Esophagus muscularis mucosa (tissue), 4 donors: ENCODE results near the gene CWH43. TPM values are rescaled to one million over a fixed set of nuclear protein-coding genes. Genes with fewer than 3 reads are reported as not detected.
"Not testable (repeated sequence)": the region's sequence is repeated elsewhere in the genome, so short reads cannot be mapped to it uniquely, and the experiment has no call there.

ENCODE experiments used
- DNase-seq: peaks from one replicate; pipeline ENCODE4 v3.0.0-alpha.2; 2017; ENCODE audit errors: extremely low spot score
- H3K27ac ChIP-seq, 4 donors: fragments of 200-600 bp; sonication (generic); replicated peaks in 1 of 4; 1 replicate in 3 of 4; 2 replicates in 1 of 4; pipeline ENCODE4 v1.5.1; 2016 to 2019; ENCODE audit warnings: mild to moderate bottlenecking in 1 of 4
- H3K27me3 ChIP-seq, 4 donors: fragments of 200-600 bp; sonication (generic); one replicate each; pipeline versions ENCODE4 v1.5.1 to v1.6.0; 2016 to 2019
- H3K36me3 ChIP-seq, 4 donors: fragments of 200-600 bp; sonication (generic); one replicate each; pipeline ENCODE4 v1.5.1; 2016 to 2019
- H3K4me1 ChIP-seq, 4 donors: fragments of 200-600 bp; sonication (generic); one replicate each; pipeline ENCODE4 v1.5.1; 2016 to 2019
- H3K4me3 ChIP-seq, 4 donors: fragments of 200-600 bp; sonication (generic); 1 replicate in 2 of 4; 2 replicates in 2 of 4; pipeline ENCODE4 v1.5.1; 2016 to 2019; ENCODE audit warnings: mild to moderate bottlenecking in 4 of 4, moderate library complexity in 1 of 4
- H3K9me3 ChIP-seq, 4 donors: fragments of 200-600 bp; sonication (generic); 1 replicate in 3 of 4; 2 replicates in 1 of 4; pipeline ENCODE4 v1.5.1; 2016 to 2019
- WGBS: methylation state at CpG from one replicate; pipeline ENCODE4 v1.1.5; 2018; 5-methylcytosine and 5-hydroxymethylcytosine counted together
- intact Hi-C: fragments of 100-400 bp; cut with DNase I; formaldehyde crosslinking; loops from one replicate; pipeline ENCODE4 v1.15.1; 2023
- small RNA-seq, 3 donors: library from RNA; depleted of rRNA; stranded (forward); fragments of <200 nt; gene quantifications; one replicate each; pipeline ENCODE3, GENCODE V24; 2016
- total RNA-seq, 4 donors: library from RNA; depleted of rRNA; stranded (reverse); fragments of >200 nt; gene quantifications; one replicate each; pipeline versions ENCODE4 v1.1.0 to v1.2.1, GENCODE V29; 2016

CWH43 gene
- total RNA-seq, 4 donors from 2014 or later: not detected

GRCh38 chr4:49108183-49108978 is 122.3 kb downstream of the CWH43 start:
- H3K4me1 ChIP-seq, H3K36me3 ChIP-seq, H3K4me3 ChIP-seq, intact Hi-C loops, DNase-seq, H3K27me3 ChIP-seq, H3K27ac ChIP-seq: not testable (repeated sequence)
- 56% methylated on average over 17 of the region's 17 CpGs for WGBS
- H3K9me3 ChIP-seq: peaks cover 0 to 64% (median 44%) of the 10 kb centered on the region in 4 donors

GRCh38 chr4:49109567-49110166 is 123.6 kb downstream of the CWH43 start:
- H3K36me3 ChIP-seq, H3K27me3 ChIP-seq, H3K27ac ChIP-seq, intact Hi-C loops, DNase-seq, H3K4me1 ChIP-seq, H3K4me3 ChIP-seq: not testable (repeated sequence)
- WGBS: 50% methylated on average over 10 of the region's 10 CpGs
- peaks cover 0 to 52% (median 38%) of the 10 kb centered on the region in 4 donors for H3K9me3 ChIP-seq

- H3K9me3 ChIP-seq: peaks cover 0 to 44% (median 29%) of the 10 kb centered on the region in 4 donors
- DNase-seq, H3K36me3 ChIP-seq, H3K27me3 ChIP-seq, H3K4me1 ChIP-seq, intact Hi-C loops, H3K4me3 ChIP-seq, H3K27ac ChIP-seq: not testable (repeated sequence)
- 64% methylated on average over 5 of the region's 5 CpGs for WGBS
These were observed 124.5 kb downstream of the CWH43 start for GRCh38 chr4:49110579-49110978.

Small RNAs within 50 kb of the gene (small RNA-seq; reads per million reads assigned to genes)
- 0 reads per million in 3 donors for gene AC020593.1

Other genes starting within 250 kb of the CWH43 start
- gene FRYL, start 206.0 kb upstream of the CWH43 start, total RNA-seq: 10 to 100 TPM; 46.0 to 66.5 (median 55.8) TPM
- gene OCIAD1, start 155.2 kb upstream of the CWH43 start, total RNA-seq: 10 to 100 TPM; 73.7 to 95.8 (median 78.9) TPM
- 1 to 10 TPM; 3.3 to 9.5 (median 7.9) TPM for gene OCIAD2, start 79.5 kb upstream of the CWH43 start, total RNA-seq